ENCODE data around the gene GOLGA1. TPM values are rescaled to one million over a fixed set of nuclear protein-coding genes. Genes with fewer than 3 reads are reported as not detected.
"Not testable (repeated sequence)": the region's sequence is repeated elsewhere in the genome, so short reads cannot be mapped to it uniquely, and the experiment has no call there.

GOLGA1 gene
- total and polyA plus RNA-seq, 3 donors from 2014 or later, result 36.1 to 54.2 (median 36.7) TPM

- Histone ChIP-seq H3K4me3 (no peak overlapping the region), H3K4me1 (peaks cover 11% of the 10 kb centered on the region), H3K9me3 (no peaks in the 10 kb centered on the region), H3K27me3 (no peaks in the 10 kb centered on the region), H3K36me3 (ENCODE audit: low read depth, missing control alignments) (no peaks in the 10 kb centered on the region), H3K27ac (no peak overlapping the region)
- no peak for TF ChIP-seq CTCF (IDR thresholded peaks at IDR 0.05)
- DNase-seq, result no peak
- WGBS, 2 donors, result 65 to 74% methylated on average over 10 of the region's 10 CpGs
- intact Hi-C loops (cut with DNase I; ENCODE audit: low total_unique reads), result no loop called here
Measured at GRCh38 chr9:124849801-124850200, 91.1 kb downstream of the GOLGA1 start.

- no peak for DNase-seq
- no peak for TF ChIP-seq CTCF (IDR thresholded peaks at IDR 0.05)
- TF ChIP-seq POLR2A (IDR thresholded peaks at IDR 0.05), result no peak
- Histone ChIP-seq H3K9me3 (no peaks in the 10 kb centered on the region), H3K4me1 (no peaks in the 10 kb centered on the region), H3K27me3 (no peaks in the 10 kb centered on the region), H3K4me3 (no peak overlapping the region), H3K27ac (no peak overlapping the region), H3K36me3 (ENCODE audit: low read depth, missing control alignments) (no peaks in the 10 kb centered on the region)
- intact Hi-C loops (cut with DNase I; ENCODE audit: low total_unique reads), result no loop called here
- 82 to 89% methylated on average over 6 of the region's 6 CpGs for WGBS, 2 donors
Measured at GRCh38 chr9:124846969-124847368, 93.9 kb downstream of the GOLGA1 start.

- intact Hi-C loops (cut with DNase I; ENCODE audit: low total_unique reads); H3K4me1 ChIP-seq; DNase-seq; H3K9me3 ChIP-seq; H3K36me3 ChIP-seq (ENCODE audit: low read depth, missing control alignments); H3K4me3 ChIP-seq; H3K27me3 ChIP-seq; H3K27ac ChIP-seq: not testable (repeated sequence)
- WGBS, 2 donors, result 84 to 94% methylated on average over 9 of the region's 9 CpGs
Measured at GRCh38 chr9:124846467-124846866, 94.4 kb downstream of the GOLGA1 start.

- DNase-seq, result no peak
- TF ChIP-seq POLR2A (IDR thresholded peaks at IDR 0.05), result no peak
- TF ChIP-seq CTCF (IDR thresholded peaks at IDR 0.05), result no peak
- 63 to 76% methylated on average over 4 of the region's 4 CpGs for WGBS, 2 donors
Measured at GRCh38 chr9:124844291-124844690, 96.6 kb downstream of the GOLGA1 start.

GRCh38 chr9:124843456-124844034, 97.3 kb downstream of the GOLGA1 start:
- DNase-seq, result no peak
- intact Hi-C loops (cut with DNase I; ENCODE audit: low total_unique reads), result no loop called here
- TF ChIP-seq POLR2A (IDR thresholded peaks at IDR 0.05), result no peak
- TF ChIP-seq CTCF (IDR thresholded peaks at IDR 0.05), result no peak
- H3K9me3 ChIP-seq, result no peaks in the 10 kb centered on the region
- 75 to 80% methylated on average over 10 to 11 of the region's 11 CpGs for WGBS, 2 donors
- peaks cover 12% of the 10 kb centered on the region for H3K4me1 ChIP-seq
- H3K27me3 ChIP-seq, result no peaks in the 10 kb centered on the region
- H3K36me3 ChIP-seq (ENCODE audit: low read depth, missing control alignments), result no peaks in the 10 kb centered on the region
- H3K27ac ChIP-seq, result no peak overlapping the region
- no peak overlapping the region for H3K4me3 ChIP-seq

More at GRCh38 chr9:124844291-124844690, 96.6 kb downstream of the GOLGA1 start:
- intact Hi-C loops (cut with DNase I; ENCODE audit: low total_unique reads), result no loop called here
- Histone ChIP-seq H3K9me3 (no peaks in the 10 kb centered on the region), H3K36me3 (ENCODE audit: low read depth, missing control alignments) (no peaks in the 10 kb centered on the region), H3K27me3 (no peaks in the 10 kb centered on the region), H3K4me1 (peaks cover 12% of the 10 kb centered on the region), H3K4me3 (no peak overlapping the region), H3K27ac (no peak overlapping the region)
